H9 (cell line): Measurements from ENCODE around the gene LGALS9C. TPM values are rescaled to one million over a fixed set of nuclear protein-coding genes. Genes with fewer than 3 reads are reported as not detected.
"Not testable (repeated sequence)": the region's sequence is repeated elsewhere in the genome, so short reads cannot be mapped to it uniquely, and the experiment has no call there.

Experiments
- DNase-seq: peaks from one replicate; pipeline ENCODE4 v3.0.0-alpha.2; 2017
- H2AFZ ChIP-seq: one replicate; pipeline ENCODE4 v1.6.1; 2013; ENCODE audit warnings: mild to moderate bottlenecking, low read length, control low read depth, moderate library complexity
- H2AK5ac ChIP-seq: 2 replicates; pipeline ENCODE4 v1.6.1; 2013; ENCODE audit warnings: low read length, control low read depth, mixed read lengths; ENCODE audit not compliant: insufficient read length
- H2BK120ac ChIP-seq: one replicate; pipeline ENCODE4 v1.6.1; 2013; ENCODE audit warnings: low read depth, mild to moderate bottlenecking, low read length, control low read depth, inconsistent platforms; ENCODE audit not compliant: poor library complexity, severe bottlenecking
- H2BK12ac ChIP-seq: 2 replicates; pipeline ENCODE4 v1.6.1; 2013; ENCODE audit warnings: low read length, control low read depth, mixed read lengths, low read depth; ENCODE audit not compliant: insufficient read length
- H2BK15ac ChIP-seq: 2 replicates; pipeline ENCODE4 v1.6.1; 2013; ENCODE audit warnings: low read depth, low read length, control low read depth
- H2BK20ac ChIP-seq: one replicate; pipeline ENCODE4 v1.6.1; 2013; ENCODE audit warnings: low read depth, mild to moderate bottlenecking, low read length, control low read depth, inconsistent platforms; ENCODE audit not compliant: poor library complexity, severe bottlenecking
- H2BK5ac ChIP-seq: 2 replicates; pipeline ENCODE4 v1.6.1; 2013; ENCODE audit warnings: low read length, control low read depth, mixed read lengths; ENCODE audit not compliant: insufficient read length
- H3K14ac ChIP-seq: 2 replicates; pipeline ENCODE4 v1.6.1; 2013; ENCODE audit warnings: low read length, control low read depth; ENCODE audit not compliant: insufficient read depth
- H3K18ac ChIP-seq: 2 replicates; pipeline ENCODE4 v1.6.1; 2013; ENCODE audit warnings: low read depth, mild to moderate bottlenecking, mixed read lengths, low read length, control low read depth; ENCODE audit not compliant: insufficient read length
- H3K23ac ChIP-seq: 2 replicates; pipeline ENCODE4 v1.6.1; 2013; ENCODE audit warnings: low read length, control low read depth, mixed read lengths, low read depth; ENCODE audit not compliant: insufficient read length
- H3K23me2 ChIP-seq: 2 replicates; pipeline ENCODE4 v1.6.1; 2013; ENCODE audit warnings: low read depth, mild to moderate bottlenecking, mixed read lengths, low read length, control low read depth; ENCODE audit not compliant: insufficient read length, poor library complexity, severe bottlenecking
- H3K27ac ChIP-seq: 2 replicates; pipeline ENCODE4 v1.5.1; 2013; ENCODE audit warnings: low read length, control low read depth, mixed read lengths, low read depth; ENCODE audit not compliant: insufficient read length
- H3K27me3 ChIP-seq: 2 replicates; pipeline ENCODE4 v1.6.1; 2013; ENCODE audit warnings: low read length, control low read depth, inconsistent platforms; ENCODE audit not compliant: insufficient read depth
- H3K4ac ChIP-seq: 2 replicates; pipeline ENCODE4 v1.6.1; 2013; ENCODE audit warnings: low read depth, mild to moderate bottlenecking, control low read depth, inconsistent platforms, low read length, moderate library complexity
- H3K4me1 ChIP-seq: 2 replicates; pipeline ENCODE4 v1.6.1; 2013; ENCODE audit warnings: low read length, control low read depth, inconsistent platforms; ENCODE audit not compliant: insufficient read depth
- H3K4me2 ChIP-seq: 2 replicates; pipeline ENCODE4 v1.6.1; 2013; ENCODE audit warnings: low read length, control low read depth, mixed read lengths; ENCODE audit not compliant: insufficient read length, insufficient read depth
- H3K56ac ChIP-seq: 2 replicates; pipeline ENCODE4 v1.6.1; 2013; ENCODE audit warnings: low read depth, mild to moderate bottlenecking, mixed read lengths, low read length, control low read depth; ENCODE audit not compliant: insufficient read length
- H3K79me1 ChIP-seq: 2 replicates; pipeline ENCODE4 v1.6.1; 2013; ENCODE audit warnings: low read depth, mild to moderate bottlenecking, moderate library complexity, low read length, control low read depth, inconsistent platforms; ENCODE audit not compliant: insufficient read depth, poor library complexity, severe bottlenecking
- H3K79me2 ChIP-seq: 2 replicates; pipeline ENCODE4 v1.6.1; 2013; ENCODE audit warnings: low read length, control low read depth, inconsistent platforms; ENCODE audit not compliant: insufficient read depth
- H3K9ac ChIP-seq: 2 replicates; pipeline ENCODE4 v1.6.1; 2013; ENCODE audit warnings: low read length, control low read depth, mixed read lengths; ENCODE audit not compliant: insufficient read length; ENCODE audit errors: extremely low read depth
- H3K9me3 ChIP-seq: one replicate; pipeline ENCODE4 v1.6.1; 2013; ENCODE audit warnings: low read depth, low read length, inconsistent platforms; ENCODE audit not compliant: control insufficient read depth
- H3T11ph ChIP-seq: one replicate; pipeline ENCODE4 v1.6.1; 2013; ENCODE audit warnings: mild to moderate bottlenecking, low read length, control low read depth, inconsistent platforms
- H4K20me1 ChIP-seq: one replicate; pipeline ENCODE4 v1.6.1; 2013; ENCODE audit not compliant: control insufficient read depth, insufficient read length, insufficient read depth
- H4K5ac ChIP-seq: 2 replicates; pipeline ENCODE4 v1.6.1; 2013; ENCODE audit warnings: low read depth, mild to moderate bottlenecking, mixed read lengths, low read length, control low read depth; ENCODE audit not compliant: insufficient read length
- H4K8ac ChIP-seq: replicated peaks from 2 replicates; pipeline ENCODE4 v1.6.1; 2013; ENCODE audit warnings: low read length, control low read depth, mixed read lengths, low read depth; ENCODE audit not compliant: insufficient read length
- H4K91ac ChIP-seq: 2 replicates; pipeline ENCODE4 v1.6.1; 2013; ENCODE audit warnings: low read depth, mild to moderate bottlenecking, moderate library complexity, mixed read lengths, low read length, control low read depth; ENCODE audit not compliant: insufficient read length
- H3K27ac Mint-ChIP-seq, 3 experiments: 2 replicates in 2 of 3; 3 replicates in 1 of 3; pipeline ENCODE4 v1.8.0; 2020 to 2021; ENCODE audit warnings: mixed read lengths in 3 of 3, mild to moderate bottlenecking in 1 of 3, moderate library complexity in 1 of 3
- H3K27me3 Mint-ChIP-seq: 2 replicates; pipeline ENCODE4 v1.8.0; 2021; ENCODE audit warnings: low read depth, mild to moderate bottlenecking, moderate library complexity, mixed read lengths
- H3K36me3 Mint-ChIP-seq, 3 experiments: 2 replicates in 2 of 3; 3 replicates in 1 of 3; pipeline ENCODE4 v1.8.0; 2020 to 2021; ENCODE audit warnings: low read depth in 3 of 3, mixed read lengths in 3 of 3; ENCODE audit not compliant: insufficient read depth in 1 of 3
- H3K4me1 Mint-ChIP-seq, 2 experiments: 2 replicates each; pipeline ENCODE4 v1.8.0; 2020; ENCODE audit warnings: mixed read lengths in 2 of 2
- H3K4me3 Mint-ChIP-seq, 2 experiments: 2 replicates in 1 of 2; 3 replicates in 1 of 2; pipeline ENCODE4 v1.8.0; 2020 to 2021; ENCODE audit warnings: mild to moderate bottlenecking in 2 of 2, mixed read lengths in 2 of 2, moderate library complexity in 1 of 2
- H3K9me3 Mint-ChIP-seq, 2 experiments: 2 replicates in 1 of 2; 3 replicates in 1 of 2; pipeline ENCODE4 v1.8.0; 2020; ENCODE audit warnings: mild to moderate bottlenecking in 2 of 2, mixed read lengths in 2 of 2, moderate library complexity in 1 of 2
- WGBS: extraction: QIAGEN DNeasy Blood & Tissue Kit; methylation state at CpG from one replicate; pipeline ENCODE4 v1.1.7; 2013; ENCODE audit warnings: missing lambda C conversion rate, low lambda C conversion rate, mixed read lengths; ENCODE audit not compliant: insufficient read length; ENCODE audit errors: extremely low coverage; 5-methylcytosine and 5-hydroxymethylcytosine counted together
- total RNA-seq: library from RNA; stranded (reverse); gene quantifications from 2 replicates; pipeline ENCODE4 v1.2.1, GENCODE V29; 2021

Gene LGALS9C
- total RNA-seq, 1 experiment from 2014 or later: not detected

- not testable (repeated sequence) for H4K5ac ChIP-seq, H2BK120ac ChIP-seq, H2BK5ac ChIP-seq, H3K27ac Mint-ChIP-seq, H4K8ac ChIP-seq, H3K56ac ChIP-seq, H3K27ac ChIP-seq, H3K4me3 Mint-ChIP-seq, H2BK15ac ChIP-seq, H3K9ac ChIP-seq, H3K4me2 ChIP-seq, H4K91ac ChIP-seq, H2BK20ac ChIP-seq, H3K79me2 ChIP-seq, H3K79me1 ChIP-seq, H3K23me2 ChIP-seq, H3K27me3 Mint-ChIP-seq, H3K14ac ChIP-seq, H3T11ph ChIP-seq, H3K23ac ChIP-seq, H3K18ac ChIP-seq, H2AFZ ChIP-seq, H3K9me3 Mint-ChIP-seq, H2AK5ac ChIP-seq, H4K20me1 ChIP-seq, H3K9me3 ChIP-seq, H3K4me1 ChIP-seq, H3K36me3 Mint-ChIP-seq, H3K4me1 Mint-ChIP-seq, DNase-seq, H2BK12ac ChIP-seq, H3K27me3 ChIP-seq, H3K4ac ChIP-seq
- WGBS: no CpG with 5 or more reads among the region's 10 CpGs
These were observed 9.4 kb downstream of the LGALS9C start for GRCh38 chr17:18485936-18486464.

GRCh38 chr17:18487633-18488032 lies 11.0 kb downstream of the LGALS9C start:
- H3K23ac ChIP-seq, H3K9me3 ChIP-seq, H3K27ac Mint-ChIP-seq, DNase-seq, H3K23me2 ChIP-seq, H3K27ac ChIP-seq, H4K8ac ChIP-seq, H3K9me3 Mint-ChIP-seq, H4K5ac ChIP-seq, H2AK5ac ChIP-seq, H2BK120ac ChIP-seq, H3K56ac ChIP-seq, H2BK5ac ChIP-seq, H3K9ac ChIP-seq, H3K36me3 Mint-ChIP-seq, H3K27me3 ChIP-seq, H4K91ac ChIP-seq, H3K4me1 ChIP-seq, H3K14ac ChIP-seq, H3K4ac ChIP-seq, H3T11ph ChIP-seq, H3K4me1 Mint-ChIP-seq, H3K4me3 Mint-ChIP-seq, H3K4me2 ChIP-seq, H2BK20ac ChIP-seq, H2AFZ ChIP-seq, H4K20me1 ChIP-seq, H3K18ac ChIP-seq, H2BK15ac ChIP-seq, H2BK12ac ChIP-seq, H3K79me2 ChIP-seq, H3K27me3 Mint-ChIP-seq, H3K79me1 ChIP-seq: not testable (repeated sequence)
- no CpG with 5 or more reads among the region's 10 CpGs for WGBS
